Urothelium cell line (cell line): ENCODE measurements around the gene LGR6.
"Not testable (repeated sequence)": the region's sequence is repeated elsewhere in the genome, so short reads cannot be mapped to it uniquely, and the experiment has no call there.

Source experiments
- DNase-seq: peaks from one replicate; pipeline ENCODE4 v3.0.0; 2011; ENCODE audit warnings: low spot score, mixed read lengths
- FAIRE-seq: peaks from 2 replicates; lab custom pipeline; 2011; peaks lifted over from hg19 to GRCh38; lab: Jason Lieb, UNC

Gene LGR6

DNA sequence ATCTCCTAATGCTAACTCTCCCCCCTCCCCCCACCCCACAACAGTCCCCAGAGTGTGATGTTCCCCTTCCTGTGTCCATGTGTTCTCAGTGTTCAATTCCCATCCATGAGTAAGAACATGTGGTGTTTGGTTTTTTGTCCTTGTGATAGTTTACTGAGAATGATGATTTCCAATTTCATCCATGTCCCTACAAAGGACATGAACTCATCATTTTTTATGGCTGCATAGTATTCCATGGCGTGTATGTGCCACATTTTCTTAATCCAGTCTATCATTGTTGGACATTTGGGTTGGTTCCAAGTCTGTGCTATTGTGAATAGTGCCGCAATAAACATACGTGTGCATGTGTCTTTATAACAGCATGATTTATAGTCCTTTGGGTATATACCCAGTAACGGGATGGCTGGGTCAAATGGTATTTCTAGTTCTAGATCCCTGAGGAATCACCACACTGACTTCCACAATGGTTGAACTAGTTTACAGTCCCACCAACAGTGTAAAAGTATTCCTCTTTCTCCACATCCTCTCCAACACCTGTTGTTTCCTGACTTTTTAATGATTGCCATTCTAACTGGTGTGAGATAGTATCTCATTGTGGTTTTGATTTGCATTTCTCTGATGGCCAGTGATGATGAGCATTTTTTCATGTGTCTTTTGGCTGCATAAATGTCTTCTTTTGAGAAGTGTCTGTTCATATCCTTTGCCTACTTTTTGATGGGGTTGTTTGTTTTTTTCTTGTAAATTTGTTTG, 67.8 kb downstream of the LGR6 start:
- not testable (repeated sequence) for DNase-seq, FAIRE-seq

GRCh38 chr1:202263628-202264027, 70.0 kb downstream of the LGR6 start:
- no peak for DNase-seq
- no peak for FAIRE-seq

GRCh38 chr1:202264300-202264699, 70.7 kb downstream of the LGR6 start:
- DNase-seq (no peak), FAIRE-seq (no peak)

DNA sequence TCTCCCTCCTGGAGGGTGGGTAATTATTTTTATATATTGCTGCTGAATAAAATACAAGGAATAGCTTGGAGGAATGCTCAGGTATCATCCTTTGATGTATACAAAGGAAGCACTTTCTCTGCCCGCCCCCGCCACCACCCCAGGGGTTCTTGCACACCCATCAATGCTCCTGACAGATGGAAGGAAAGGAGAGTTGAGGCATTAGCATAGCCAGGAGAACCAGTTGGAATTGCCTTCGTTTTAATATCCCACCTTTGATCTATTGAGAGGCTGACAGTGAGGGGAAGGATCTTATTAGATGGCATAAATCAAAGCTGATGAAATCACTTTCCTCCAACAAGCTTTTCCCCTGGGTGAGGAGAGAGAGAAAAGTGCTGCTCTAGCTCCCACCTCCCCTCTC, 71.1 kb downstream of the LGR6 start:
- FAIRE-seq (no peak), DNase-seq (no peak)

DNA sequence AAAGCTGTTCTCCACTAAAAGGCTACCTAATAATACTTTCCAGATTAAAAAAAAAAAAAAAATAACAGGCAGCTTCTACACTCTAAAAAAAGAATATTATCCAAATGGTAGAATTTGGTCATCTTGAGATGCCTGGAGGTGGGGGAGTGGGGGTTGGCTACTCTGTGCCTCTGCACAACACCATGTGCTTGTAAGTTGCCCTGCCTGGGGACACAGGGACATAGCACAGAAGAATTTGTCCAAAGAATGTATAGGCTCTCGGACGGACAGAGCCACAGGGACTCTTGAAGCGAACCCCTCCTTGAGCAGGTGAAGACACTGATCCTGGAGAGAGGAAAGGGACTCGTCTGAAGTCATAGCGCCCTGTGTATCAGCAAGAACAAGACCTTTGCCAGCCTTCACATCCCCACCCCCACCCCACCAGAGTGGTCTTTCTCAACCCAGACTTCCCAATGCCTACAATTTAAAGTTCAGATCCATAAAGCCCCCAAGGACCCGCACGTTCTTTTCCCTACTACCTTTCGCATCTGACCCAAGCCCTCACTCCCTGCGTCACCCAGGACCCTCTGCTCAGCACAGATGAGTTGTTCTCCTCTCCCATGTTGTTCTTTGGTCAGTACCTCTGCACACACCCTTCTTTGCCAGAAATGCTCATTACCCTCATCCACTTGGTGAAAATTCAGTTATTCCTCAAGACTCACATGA, 72.6 kb downstream of the LGR6 start:
- DNase-seq = no peak
- no peak for FAIRE-seq

DNA sequence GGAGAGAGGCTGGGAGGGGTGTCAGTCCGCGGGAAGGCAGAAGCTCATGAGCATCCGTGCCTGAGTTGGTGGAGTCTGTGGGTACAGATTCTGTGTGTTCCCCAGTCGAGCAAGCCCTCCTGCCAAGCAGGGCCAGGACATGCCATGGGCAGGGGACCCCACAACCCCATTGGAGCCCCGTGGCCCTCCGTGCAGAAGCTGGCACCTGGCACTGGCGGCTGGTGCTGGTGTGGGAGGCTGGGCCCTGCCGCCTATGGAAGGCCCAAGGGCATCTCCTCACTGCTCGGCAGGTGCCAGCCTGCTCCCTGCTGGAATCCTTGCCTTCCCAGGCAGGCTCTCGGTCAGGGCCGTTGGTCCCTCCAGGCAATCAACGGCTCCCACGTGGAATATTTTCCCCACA, 74.4 kb downstream of the LGR6 start:
- FAIRE-seq = no peak
- DNase-seq = no peak

DNA sequence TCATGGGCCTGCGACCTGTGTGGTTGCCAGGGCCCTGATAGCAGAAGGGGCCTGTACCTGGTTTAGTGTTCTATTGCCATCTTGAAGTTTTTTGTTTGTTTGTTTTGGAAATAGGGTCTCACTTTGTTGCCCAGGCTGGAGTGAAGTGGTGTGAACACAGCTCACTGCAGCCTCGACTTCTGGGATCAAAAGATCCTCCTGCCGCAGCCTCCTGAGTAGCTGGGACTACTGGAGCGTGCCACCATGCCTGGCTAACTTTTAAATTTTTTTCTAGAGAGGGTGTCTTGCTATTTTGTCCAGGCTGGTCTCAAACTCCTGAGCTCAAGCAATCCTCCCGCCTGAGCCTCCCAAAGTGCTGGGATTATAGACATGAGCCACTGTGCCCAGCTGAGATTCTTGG, 75.2 kb downstream of the LGR6 start:
- FAIRE-seq (no peak), DNase-seq (no peak)

- no peak for DNase-seq
- no peak for FAIRE-seq
These were observed 77.3 kb downstream of the LGR6 start for GRCh38 chr1:202270871-202271326.

- DNase-seq (no peak), FAIRE-seq (no peak)
These were observed 78.7 kb downstream of the LGR6 start for GRCh38 chr1:202272103-202272845.

GRCh38 chr1:202274611-202275010, 81.0 kb downstream of the LGR6 start:
- FAIRE-seq (no peak), DNase-seq (no peak)

DNA sequence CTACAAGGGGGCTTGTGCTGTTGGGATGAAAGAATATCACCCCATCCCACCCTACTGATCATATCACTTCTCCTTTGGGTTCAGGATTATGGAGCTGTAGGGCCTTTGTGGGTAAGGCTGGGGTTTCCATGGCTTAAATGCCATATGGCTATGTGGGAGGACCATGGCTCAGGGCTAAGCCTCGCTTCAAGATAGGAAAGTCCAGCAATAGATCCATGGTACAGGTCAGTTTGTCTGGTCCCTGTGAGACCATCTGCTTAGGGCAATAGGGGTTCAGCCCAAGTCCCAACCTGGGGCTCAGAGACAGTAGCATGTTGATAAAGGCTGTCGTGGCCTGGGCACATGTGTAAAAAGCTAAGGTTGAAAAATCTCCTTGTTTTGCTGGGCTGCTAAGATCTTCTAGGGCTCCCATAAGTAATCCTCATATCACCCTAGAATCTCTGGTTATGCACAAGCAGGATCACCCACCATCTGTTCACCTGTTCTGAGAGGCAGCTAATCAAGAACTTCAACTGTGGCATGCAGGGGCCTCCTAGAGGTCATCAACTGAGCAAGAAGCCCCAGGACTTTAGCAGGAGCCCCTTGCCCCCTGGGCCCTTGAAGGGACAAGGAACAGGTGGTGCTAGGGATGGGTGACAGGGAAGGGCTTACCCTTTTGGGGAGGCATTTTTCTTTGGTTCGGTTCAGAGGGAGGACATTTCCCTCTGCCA, 81.6 kb downstream of the LGR6 start:
- FAIRE-seq (no peak), DNase-seq (no peak)

GRCh38 chr1:202276081-202276715, 82.6 kb downstream of the LGR6 start:
- no peak for FAIRE-seq

GRCh38 chr1:202276920-202277319, 83.3 kb downstream of the LGR6 start:
- FAIRE-seq (no peak), DNase-seq (no peak)

More at GRCh38 chr1:202276081-202276715, 82.6 kb downstream of the LGR6 start:
- no peak for DNase-seq

DNA sequence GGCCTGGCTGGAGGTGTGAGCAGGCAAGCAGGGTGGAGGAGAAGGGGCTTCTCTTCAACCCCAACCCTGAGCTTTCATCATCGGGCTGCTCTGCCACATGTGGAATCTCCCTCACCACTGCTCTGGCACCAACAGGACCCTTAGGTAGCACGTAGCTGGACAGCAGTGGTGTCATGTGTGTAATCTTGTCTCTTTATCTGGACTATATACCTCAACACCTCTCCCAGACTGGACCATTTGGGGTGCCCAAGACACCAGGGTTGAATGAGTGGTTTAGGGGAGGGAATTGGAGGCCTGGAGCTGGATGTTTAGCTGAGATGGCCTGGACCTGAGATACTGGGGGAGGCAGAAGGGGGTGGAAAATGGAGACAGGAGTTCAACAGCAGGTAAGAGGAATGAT, 85.2 kb downstream of the LGR6 start:
- no peak for FAIRE-seq
- no peak for DNase-seq

DNA sequence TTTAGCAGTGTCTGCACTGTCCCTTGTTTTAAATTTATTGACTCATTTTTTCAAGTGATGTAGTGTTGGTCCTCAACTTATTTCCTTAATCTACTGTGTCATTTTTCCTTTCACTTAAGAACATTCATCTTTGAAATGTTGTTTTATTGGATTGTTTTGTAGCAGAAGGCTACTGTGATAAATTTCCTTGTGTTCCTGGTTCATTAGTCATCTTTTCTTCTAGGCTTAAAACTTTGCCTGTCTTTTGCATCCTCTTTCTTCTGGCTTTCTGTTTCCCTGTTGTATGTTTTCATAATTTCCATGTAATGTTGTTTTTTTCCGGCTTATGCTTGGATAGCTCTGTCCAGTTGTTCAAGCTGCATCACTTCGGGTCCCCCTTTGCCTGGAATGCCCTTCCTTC, 86.2 kb downstream of the LGR6 start:
- no peak for DNase-seq
- no peak for FAIRE-seq

DNA sequence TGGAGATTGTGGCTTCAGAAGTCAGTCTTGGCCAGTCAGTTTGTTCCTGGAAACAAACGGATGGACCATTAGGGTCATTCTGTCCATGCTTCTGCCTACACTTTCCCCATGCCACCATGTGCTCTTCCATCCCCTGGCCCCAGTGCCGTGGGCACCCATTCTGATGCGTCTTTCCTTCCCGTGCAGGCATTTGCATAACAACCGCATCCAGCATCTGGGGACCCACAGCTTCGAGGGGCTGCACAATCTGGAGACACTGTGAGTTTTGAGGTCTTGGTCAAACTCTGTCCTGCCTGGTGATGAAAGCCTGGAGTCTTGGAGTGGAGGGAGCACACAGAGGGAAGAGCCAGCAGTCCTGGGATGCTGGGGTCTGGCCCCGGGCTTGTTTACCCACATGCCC, 87.0 kb downstream of the LGR6 start:
- FAIRE-seq (no peak), DNase-seq (no peak)

- FAIRE-seq (no peak), DNase-seq (peak; percentile 65)
These were observed 87.9 kb downstream of the LGR6 start for GRCh38 chr1:202281316-202282024.

GRCh38 chr1:202282025-202282371, 88.4 kb downstream of the LGR6 start:
- no peak for FAIRE-seq
- no peak for DNase-seq

DNA sequence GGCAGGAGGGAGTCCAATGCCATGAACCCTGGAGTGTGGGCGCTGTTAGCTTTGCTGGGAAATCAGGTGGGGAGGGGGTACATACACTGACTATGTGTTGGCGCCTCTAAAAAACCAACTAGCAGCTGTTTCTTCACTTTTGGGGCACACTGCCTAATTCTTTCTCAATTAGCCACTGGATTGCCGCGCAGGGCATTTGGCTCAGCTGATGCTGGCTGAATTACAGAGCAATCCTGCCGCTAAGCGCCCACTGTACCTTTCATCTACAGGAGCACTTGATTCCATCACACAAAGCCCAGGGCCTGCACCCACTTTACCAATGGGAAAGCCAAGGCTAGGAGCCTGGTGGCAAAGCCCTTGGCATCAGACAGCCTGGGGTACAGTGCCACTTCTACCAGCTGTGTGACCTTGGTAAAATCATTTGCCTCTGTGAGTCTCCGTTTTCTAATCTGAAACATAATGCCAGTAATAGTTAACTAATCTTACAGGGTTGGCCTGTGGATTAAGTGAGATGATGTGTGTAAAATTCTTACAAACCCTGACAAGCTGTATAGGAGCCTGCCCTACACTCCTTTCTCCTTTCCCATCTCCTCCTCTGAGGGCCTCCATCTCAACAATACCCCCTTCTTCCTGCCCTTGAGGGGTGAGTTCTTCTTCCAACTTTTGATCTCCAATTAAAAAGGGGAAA, 89.1 kb downstream of the LGR6 start:
- FAIRE-seq = no peak
- DNase-seq = no peak
